Panc1 (cell line): ENCODE results near the gene FAM72D. TPM values are rescaled to one million over a fixed set of nuclear protein-coding genes. Genes with fewer than 3 reads are reported as not detected.
"Not testable (repeated sequence)": the region's sequence is repeated elsewhere in the genome, so short reads cannot be mapped to it uniquely, and the experiment has no call there.

ENCODE experiments used
- ATAC-seq: fragments of 200-7000 bp; cut with Tn5 transposase; 2 replicates; pipeline ENCODE4 v1.9.1; 2020; ENCODE audit warnings: mild to moderate bottlenecking, moderate library complexity
- BruUV-seq: library from RNA; stranded (reverse); fragments of 400-500 nt; replicated peaks from 2 replicates; lab custom pipeline; 2021; lab: Mats Ljungman, UMichigan
- CTCF ChIA-PET: fragments of 300-600 bp; sonication (Branson Sonifier 250); formaldehyde crosslinking; loops from one replicate; lab custom pipeline; 2022; ENCODE audit warnings: antibody characterized with exemption; lab: Charles Lee
- POLR2A ChIA-PET: fragments of 300-600 bp; sonication (Branson Sonifier 250); formaldehyde crosslinking; loops from one replicate; lab custom pipeline; 2022; ENCODE audit warnings: antibody characterized with exemption; lab: Charles Lee
- DNase-seq: peaks from one replicate; pipeline ENCODE4 v3.0.0-alpha.2; 2010; ENCODE audit warnings: low read depth, low spot score
- H3K27ac ChIP-seq: 2 replicates; pipeline ENCODE4 v1.5.1; 2011; ENCODE audit warnings: mild to moderate bottlenecking, low read length, inconsistent platforms
- H3K27me3 ChIP-seq: fragments of 200-500 bp; sonication (Bioruptor generic); 2 replicates; pipeline ENCODE4 v1.6.0; 2014; ENCODE audit warnings: low read length, inconsistent platforms; ENCODE audit not compliant: control insufficient read depth, insufficient read depth
- H3K36me3 ChIP-seq: fragments of 200-500 bp; sonication (Bioruptor generic); 2 replicates; pipeline ENCODE4 v1.5.1; 2014; ENCODE audit warnings: inconsistent platforms, mild to moderate bottlenecking, low read length, moderate library complexity; ENCODE audit not compliant: control insufficient read depth, insufficient read depth
- H3K4me1 ChIP-seq: 2 replicates; pipeline ENCODE4 v1.5.1; 2011; ENCODE audit warnings: inconsistent platforms, mild to moderate bottlenecking, low read length, moderate library complexity; ENCODE audit not compliant: control insufficient read depth, insufficient read depth
- H3K4me3 ChIP-seq, 2 experiments: 2 replicates each; pipeline ENCODE4 v1.5.1; 2011 to 2012; ENCODE audit warnings: low read depth in 2 of 2, low read length in 2 of 2, mild to moderate bottlenecking in 2 of 2, inconsistent platforms in 1 of 2, moderate library complexity in 1 of 2
- H3K9me3 ChIP-seq: fragments of 200-500 bp; sonication (Bioruptor generic); 2 replicates; pipeline ENCODE4 v1.5.1; 2014; ENCODE audit warnings: low read depth, mild to moderate bottlenecking, inconsistent platforms, low read length, moderate library complexity; ENCODE audit not compliant: control insufficient read depth, insufficient read depth
- in situ Hi-C: cut with HindIII; loops from 2 replicates; pipeline ENCODE4 v1.10.0; 2016; ENCODE audit warnings: low sequenced_read_pairs, low pct_unique_long_range_greater_than_20kb
- intact Hi-C: fragments of 100-400 bp; cut with micrococcal nuclease; formaldehyde crosslinking; loops from one replicate; pipeline ENCODE4 v1.10.0; 2022; ENCODE audit not compliant: unreplicated experiment
- total RNA-seq: library from RNA; stranded (reverse); gene quantifications from one replicate; pipeline ENCODE4 v1.2.1, GENCODE V29; 2021; ENCODE audit not compliant: unreplicated experiment

The FAM72D gene
- total RNA-seq, 1 experiment from 2014 or later, result 12.8 TPM

GRCh38 chr1:145155873-145156272, 60.1 kb downstream of the FAM72D start:
- DNase-seq, in situ Hi-C loops, H3K9me3 ChIP-seq, BruUV-seq, H3K4me1 ChIP-seq, H3K27me3 ChIP-seq, H3K4me3 ChIP-seq, POLR2A ChIA-PET, H3K36me3 ChIP-seq, intact Hi-C loops, H3K27ac ChIP-seq, CTCF ChIA-PET: not testable (repeated sequence)
- ATAC-seq, result peak; percentile 48; the same call in 1 of the 2 replicates

- peak; percentile 60 for ATAC-seq
- H3K4me1 ChIP-seq, intact Hi-C loops, H3K9me3 ChIP-seq, BruUV-seq, DNase-seq, H3K36me3 ChIP-seq, CTCF ChIA-PET, H3K27ac ChIP-seq, in situ Hi-C loops, POLR2A ChIA-PET, H3K27me3 ChIP-seq: not testable (repeated sequence)
- H3K4me3 ChIP-seq, result peak overlapping the region in 1 of 2 experiments; percentile 27; a peak in 2 of 4 replicates
These were observed 61.3 kb downstream of the FAM72D start for GRCh38 chr1:145156891-145157610.

DNA sequence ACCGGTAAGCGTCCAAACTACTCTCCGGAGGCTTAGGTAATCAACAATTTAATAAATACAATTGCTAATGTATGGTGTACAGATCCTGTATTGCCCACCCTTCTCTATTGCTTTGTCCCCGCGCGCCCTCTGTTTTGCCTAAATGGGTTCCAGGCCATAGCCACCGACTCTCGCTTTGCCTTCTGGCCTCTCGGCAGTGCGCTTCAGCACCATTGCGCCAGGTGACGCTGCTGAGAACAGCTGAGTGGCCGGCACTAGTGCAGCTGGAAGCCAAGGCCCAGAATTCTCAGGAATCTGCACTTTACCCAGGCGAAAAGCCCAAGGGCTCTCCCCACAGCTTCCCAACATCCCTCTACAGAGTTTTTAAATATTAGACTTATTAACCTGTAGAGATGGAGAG, 61.9 kb downstream of the FAM72D start:
- peak; percentile 90 for ATAC-seq
- H3K27ac ChIP-seq, POLR2A ChIA-PET, DNase-seq, H3K27me3 ChIP-seq, in situ Hi-C loops, intact Hi-C loops, BruUV-seq, H3K36me3 ChIP-seq, H3K4me3 ChIP-seq, CTCF ChIA-PET, H3K9me3 ChIP-seq, H3K4me1 ChIP-seq: not testable (repeated sequence)

DNA sequence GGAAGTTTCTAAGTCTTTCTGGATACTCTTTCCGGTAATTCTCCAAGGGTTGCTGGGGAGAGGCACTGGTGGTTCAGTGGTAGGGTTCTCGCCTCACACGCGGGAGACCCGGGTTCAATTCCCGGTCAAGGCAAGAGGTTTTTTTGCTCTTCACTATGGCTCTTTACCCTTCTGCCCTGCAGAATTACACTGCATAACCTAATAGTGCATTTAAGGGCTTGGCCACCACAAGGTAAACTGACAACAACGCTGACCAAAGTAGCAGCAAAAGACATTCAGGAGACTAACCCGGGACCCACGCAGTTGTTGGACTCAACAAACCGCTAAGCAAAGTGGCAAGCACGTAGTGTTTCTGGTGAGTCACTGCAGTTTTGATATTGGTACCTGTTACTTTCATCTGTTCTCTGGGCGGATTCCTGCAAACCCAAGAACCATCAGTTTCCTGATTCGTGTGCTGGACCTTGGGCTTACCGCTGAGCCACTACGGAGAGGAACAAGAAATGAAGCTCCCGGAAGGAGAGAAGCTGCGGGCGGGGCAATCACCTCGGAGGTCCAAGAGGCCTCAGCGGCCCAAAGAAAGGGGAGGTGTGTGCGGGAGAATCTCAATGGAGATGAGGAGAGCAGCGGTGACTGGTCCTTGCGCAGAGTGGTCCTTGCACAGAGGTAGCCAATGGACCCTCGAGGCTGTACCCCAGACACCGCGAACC, 65.4 kb downstream of the FAM72D start:
- peak; percentile 88 for ATAC-seq

More for the DNA sequence above, 65.4 kb downstream of the FAM72D start:
- in situ Hi-C loops, H3K27me3 ChIP-seq, POLR2A ChIA-PET, H3K9me3 ChIP-seq, intact Hi-C loops, BruUV-seq, H3K4me1 ChIP-seq, H3K27ac ChIP-seq, H3K36me3 ChIP-seq, H3K4me3 ChIP-seq, CTCF ChIA-PET, DNase-seq: not testable (repeated sequence)

Other genes with a start within 250 kb of the FAM72D start
- 42.4 TPM for gene SRGAP2B, start 646 bp upstream of the FAM72D start, total RNA-seq
- not detected for gene PPIAL4D, start 146.2 kb downstream of the FAM72D start, total RNA-seq